ENCODE data around the gene EOMES. TPM values are rescaled to one million over a fixed set of nuclear protein-coding genes. Genes with fewer than 3 reads are reported as not detected.

The EOMES gene
- total and polyA plus RNA-seq, 2 experiments from 2014 or later, result 0.10 TPM

- peaks cover 1% of the 10 kb centered on the region for H3K27me3 Mint-ChIP-seq (ENCODE audit: insufficient read depth, low read depth, poor library complexity)
- Histone ChIP-seq H3K27me3 (ENCODE audit: insufficient read depth) (no peaks in the 10 kb centered on the region), H3K4me3 (no peak overlapping the region), H3K27ac (ENCODE audit: low read depth) (no peak overlapping the region), H3F3A (replicated peaks; ENCODE audit: low read depth) (no peaks in the 10 kb centered on the region), H3K4me1 (ENCODE audit: insufficient read depth) (no peaks in the 10 kb centered on the region), H3K79me2 (replicated peaks; ENCODE audit: insufficient read depth) (no peaks in the 10 kb centered on the region), H2AFZ (no peak overlapping the region), H4K20me1 (replicated peaks; ENCODE audit: insufficient read depth) (no peaks in the 10 kb centered on the region; the same call in 1 of the 2 replicates), H3K4me2 (no peak overlapping the region), H3K9me2 (ENCODE audit: insufficient read depth) (no peaks in the 10 kb centered on the region), H3K36me3 (ENCODE audit: insufficient read depth) (no peaks in the 10 kb centered on the region)
- ATAC-seq, result no peak
- H3K27ac Mint-ChIP-seq, result no peak overlapping the region
- no peaks in the 10 kb centered on the region for H3K36me3 Mint-ChIP-seq (ENCODE audit: low read depth)
- H3K9me3 Mint-ChIP-seq, result no peaks in the 10 kb centered on the region
- DNase-seq (ENCODE audit: low spot score), result no peak
- TF ChIP-seq CTCF (conservative IDR thresholded peaks at IDR 0.05; ENCODE audit: low read depth in 2 of 2), result no peak
- no peak for TF ChIP-seq JUNB (IDR thresholded peaks at IDR 0.05; ENCODE audit: unreplicated experiment)
- no peak for TF ChIP-seq ETS1 (IDR thresholded peaks at IDR 0.05)
- no peak overlapping the region for H3K4me3 Mint-ChIP-seq
- no peaks in the 10 kb centered on the region for H3K4me1 Mint-ChIP-seq
Measured at GRCh38 chr3:27749643-27750042, 27.5 kb upstream of the EOMES start.

GRCh38 chr3:27746838-27747237 lies 24.7 kb upstream of the EOMES start:
- Mint-ChIP-seq H3K9me3 (peaks cover 4% of the 10 kb centered on the region; the same call in 2 of the 3 replicates), H3K27ac (no peak overlapping the region), H3K4me1 (no peaks in the 10 kb centered on the region), H3K4me3 (no peak overlapping the region), H3K36me3 (ENCODE audit: low read depth) (no peaks in the 10 kb centered on the region), H3K27me3 (ENCODE audit: insufficient read depth, low read depth, poor library complexity) (no peaks in the 10 kb centered on the region)
- H3K4me1 ChIP-seq (ENCODE audit: insufficient read depth), result no peaks in the 10 kb centered on the region
- H2AFZ ChIP-seq, result no peak overlapping the region
- H3K36me3 ChIP-seq (ENCODE audit: insufficient read depth), result no peaks in the 10 kb centered on the region
- DNase-seq (ENCODE audit: low spot score) (no peak), ATAC-seq (no peak)
- H3F3A ChIP-seq (replicated peaks; ENCODE audit: low read depth), result no peaks in the 10 kb centered on the region
- H3K9me2 ChIP-seq (ENCODE audit: insufficient read depth), result no peaks in the 10 kb centered on the region
- H3K4me3 ChIP-seq, result no peak overlapping the region
- TF ChIP-seq POLR2AphosphoS5 (IDR thresholded peaks at IDR 0.05; ENCODE audit: low read depth), result no peak
- TF ChIP-seq CREB1 (CRISPR knock-in tag; IDR thresholded peaks at IDR 0.05; ENCODE audit: low read depth), result no peak
- no peak for TF ChIP-seq ETS1 (IDR thresholded peaks at IDR 0.05)
- TF ChIP-seq ZNF462 (CRISPR knock-in tag; IDR thresholded peaks at IDR 0.05), result no peak
- H4K20me1 ChIP-seq (replicated peaks; ENCODE audit: insufficient read depth), result no peaks in the 10 kb centered on the region
- no peak overlapping the region for H3K4me2 ChIP-seq
- no peaks in the 10 kb centered on the region for H3K27me3 ChIP-seq (ENCODE audit: insufficient read depth)
- H3K79me2 ChIP-seq (replicated peaks; ENCODE audit: insufficient read depth), result no peaks in the 10 kb centered on the region
- H3K27ac ChIP-seq (ENCODE audit: low read depth), result no peak overlapping the region
